SK-N-SH (cell line): ENCODE measurements around the gene TCFL5. TPM values are rescaled to one million over a fixed set of nuclear protein-coding genes. Genes with fewer than 3 reads are reported as not detected.

ENCODE experiments used
- CTCF ChIA-PET: fragments of 300-600, 350-600 bp; formaldehyde crosslinking; extraction: SDS; loops from one replicate; lab custom pipeline; 2021; lab: Yijun Ruan, JAX
- POLR2A ChIA-PET: fragments of 350-600 bp; sonication (Branson Sonifier 250); formaldehyde crosslinking; extraction: SDS; loops from one replicate; lab custom pipeline; 2020; ENCODE audit warnings: antibody characterized with exemption, inconsistent platforms; lab: Yijun Ruan, JAX
- DNase-seq: peaks from one replicate; pipeline ENCODE4 v3.0.0; 2012
- H2AFZ ChIP-seq: fragments of 200-600 bp; sonication (generic); 2 replicates; pipeline ENCODE4 v1.8.1; 2016; ENCODE audit warnings: antibody characterized with exemption, mild to moderate bottlenecking, low read depth
- H3F3A ChIP-seq: fragments of 200-600 bp; sonication (generic); replicated peaks from 2 replicates; pipeline ENCODE3; 2016; ENCODE audit warnings: antibody characterized with exemption, mild to moderate bottlenecking; ENCODE audit not compliant: insufficient read depth
- H3K27ac ChIP-seq, 2 experiments: fragments of 200-500 bp in 1 of 2; fragments of 200-600 bp in 1 of 2; sonication (Bioruptor generic) in 1 of 2; sonication (generic), shearing (Covaris generic) in 1 of 2; 2 replicates each; pipeline versions ENCODE4 v1.5.1 to v1.6.1; 2014 to 2016; ENCODE audit warnings: low read depth in 2 of 2, inconsistent platforms in 1 of 2, low read length in 1 of 2, mild to moderate bottlenecking in 1 of 2, mixed read lengths in 1 of 2
- H3K27me3 ChIP-seq: fragments of 200-600 bp; sonication (generic), shearing (Covaris generic); 2 replicates; pipeline ENCODE4 v1.6.1; 2016; ENCODE audit warnings: mixed run types; ENCODE audit not compliant: insufficient read depth
- H3K36me3 ChIP-seq, 2 experiments: fragments of 200-500 bp in 1 of 2; fragments of 200-600 bp in 1 of 2; sonication (Bioruptor generic) in 1 of 2; sonication (generic) in 1 of 2; replicated peaks in 1 of 2; 2 replicates each; pipeline versions ENCODE3 to v1.5.1; 2014 to 2016; ENCODE audit warnings: low read length in 1 of 2, mild to moderate bottlenecking in 1 of 2; ENCODE audit not compliant: insufficient read depth in 2 of 2, control insufficient read depth in 1 of 2
- H3K4me1 ChIP-seq, 2 experiments: fragments of 200-500 bp in 1 of 2; fragments of 200-600 bp in 1 of 2; sonication (Bioruptor generic) in 1 of 2; sonication (generic), shearing (Covaris generic) in 1 of 2; 2 replicates each; pipeline versions ENCODE4 v1.5.1 to v1.6.1; 2014 to 2016; ENCODE audit warnings: low read depth in 1 of 2, low read length in 1 of 2, mixed run types in 1 of 2; ENCODE audit not compliant: insufficient read depth in 2 of 2, control insufficient read depth in 1 of 2
- H3K4me2 ChIP-seq: fragments of 200-600 bp; sonication (generic), shearing (Covaris generic); 2 replicates; pipeline ENCODE4 v1.6.1; 2017; ENCODE audit warnings: mixed run types
- H3K4me3 ChIP-seq, 2 experiments: fragments of 200-500 bp in 1 of 2; fragments of 200-600 bp in 1 of 2; sonication (Bioruptor generic) in 1 of 2; sonication (generic), shearing (Covaris generic) in 1 of 2; 2 replicates each; pipeline versions ENCODE4 v1.5.1 to v1.8.1; 2014 to 2016; ENCODE audit warnings: low read depth in 2 of 2, inconsistent platforms in 1 of 2, low read length in 1 of 2, mild to moderate bottlenecking in 1 of 2, mixed read lengths in 1 of 2, moderate library complexity in 1 of 2
- H3K79me2 ChIP-seq: fragments of 200-600 bp; sonication (generic); 2 replicates; pipeline ENCODE4 v1.8.1; 2017; ENCODE audit warnings: mild to moderate bottlenecking; ENCODE audit not compliant: insufficient read depth
- H3K9ac ChIP-seq: fragments of 200-600 bp; sonication (generic); 2 replicates; pipeline ENCODE4 v1.6.1; 2017; ENCODE audit warnings: mixed run types
- H3K9me2 ChIP-seq: fragments of 200-600 bp; sonication (generic); 2 replicates; pipeline ENCODE4 v1.6.1; 2017; ENCODE audit warnings: mixed run types
- H3K9me3 ChIP-seq: fragments of 200-600 bp; sonication (generic); 2 replicates; pipeline ENCODE4 v1.6.1; 2017; ENCODE audit warnings: mixed run types, mild to moderate bottlenecking, moderate library complexity
- H4K20me1 ChIP-seq: fragments of 200-600 bp; sonication (generic); 2 replicates; pipeline ENCODE4 v1.6.1; 2017; ENCODE audit warnings: mild to moderate bottlenecking, mixed run types; ENCODE audit not compliant: insufficient read depth
- CTCF ChIP-seq: fragments of 200-600 bp; sonication (generic); IDR thresholded peaks from 2 replicates; pipeline ENCODE4 v1.6.1; 2017; ENCODE audit warnings: antibody characterized with exemption, mild to moderate bottlenecking, moderate library complexity
- EP300 ChIP-seq, 2 experiments: IDR thresholded peaks; 2 replicates each; pipeline versions ENCODE4 v1.4.0 to v1.6.1; 2012; ENCODE audit warnings: borderline replicate concordance in 1 of 2, low read depth in 1 of 2, low read length in 1 of 2
- FOXM1 ChIP-seq: IDR thresholded peaks from 2 replicates; pipeline ENCODE4 v1.4.0; 2012; ENCODE audit warnings: low read depth, mild to moderate bottlenecking
- GATA2 ChIP-seq: sonication (generic); formaldehyde crosslinking; IDR thresholded peaks from 2 replicates; pipeline ENCODE4 v1.5.0; 2020; ENCODE audit warnings: mild to moderate bottlenecking, missing genetic modification reagents
- MEF2A ChIP-seq: IDR thresholded peaks from 2 replicates; pipeline ENCODE4 v1.4.0; 2012; ENCODE audit warnings: low read depth, borderline replicate concordance
- MXI1 ChIP-seq: IDR thresholded peaks from 2 replicates; pipeline ENCODE4 v1.6.1; 2012; ENCODE audit warnings: mild to moderate bottlenecking, low read depth, low read length, improper control_type of control experiment
- POLR2AphosphoS5 ChIP-seq: IDR thresholded peaks from 2 replicates; pipeline ENCODE4 v1.6.1; 2012; ENCODE audit warnings: low read depth, low read length
- RAD21 ChIP-seq: IDR thresholded peaks from 2 replicates; pipeline ENCODE4 v1.6.1; 2012; ENCODE audit warnings: mild to moderate bottlenecking, low read length
- RFX5 ChIP-seq: IDR thresholded peaks from 2 replicates; pipeline ENCODE4 v1.6.1; 2012; ENCODE audit warnings: mild to moderate bottlenecking, improper control_type of control experiment, low read length
- RXRA ChIP-seq: IDR thresholded peaks from 2 replicates; pipeline ENCODE4 v1.4.0; 2012; ENCODE audit warnings: low read depth, mild to moderate bottlenecking, borderline replicate concordance
- TAF1 ChIP-seq: IDR thresholded peaks from 2 replicates; pipeline ENCODE4 v1.6.1; 2012; ENCODE audit warnings: low read depth, mild to moderate bottlenecking, low read length, moderate library complexity, borderline replicate concordance
- YY1 ChIP-seq: IDR thresholded peaks from 2 replicates; pipeline ENCODE4 v1.4.0; 2012; ENCODE audit warnings: low read depth, mild to moderate bottlenecking
- WGBS: methylation state at CpG from one replicate; pipeline ENCODE4 v1.1.6; 2017; ENCODE audit warnings: low lambda C conversion rate; 5-methylcytosine and 5-hydroxymethylcytosine counted together
- polyA plus RNA-seq, 3 experiments: library from polyadenylated mRNA; depleted of rRNA; stranded (reverse); fragments of >200 nt; gene quantifications; 2 replicates each; pipeline ENCODE4 v1.2.3, GENCODE V29; 2012
- TF ChIP-seq, protein P1 (sequence below): fragments of 150-350 bp; IDR thresholded peaks from 2 replicates; pipeline ENCODE4 v1.6.1; 2016; ENCODE audit warnings: mild to moderate bottlenecking, low read depth, low read length
- TF ChIP-seq, protein P2 (sequence below): IDR thresholded peaks from 2 replicates; pipeline ENCODE4 v1.4.0; 2012; ENCODE audit warnings: low read depth, borderline replicate concordance

The TCFL5 gene
- polyA plus RNA-seq, 1 of the 3 experiments (the other 2 are of a cell fraction): 10.1 TPM

DNA sequence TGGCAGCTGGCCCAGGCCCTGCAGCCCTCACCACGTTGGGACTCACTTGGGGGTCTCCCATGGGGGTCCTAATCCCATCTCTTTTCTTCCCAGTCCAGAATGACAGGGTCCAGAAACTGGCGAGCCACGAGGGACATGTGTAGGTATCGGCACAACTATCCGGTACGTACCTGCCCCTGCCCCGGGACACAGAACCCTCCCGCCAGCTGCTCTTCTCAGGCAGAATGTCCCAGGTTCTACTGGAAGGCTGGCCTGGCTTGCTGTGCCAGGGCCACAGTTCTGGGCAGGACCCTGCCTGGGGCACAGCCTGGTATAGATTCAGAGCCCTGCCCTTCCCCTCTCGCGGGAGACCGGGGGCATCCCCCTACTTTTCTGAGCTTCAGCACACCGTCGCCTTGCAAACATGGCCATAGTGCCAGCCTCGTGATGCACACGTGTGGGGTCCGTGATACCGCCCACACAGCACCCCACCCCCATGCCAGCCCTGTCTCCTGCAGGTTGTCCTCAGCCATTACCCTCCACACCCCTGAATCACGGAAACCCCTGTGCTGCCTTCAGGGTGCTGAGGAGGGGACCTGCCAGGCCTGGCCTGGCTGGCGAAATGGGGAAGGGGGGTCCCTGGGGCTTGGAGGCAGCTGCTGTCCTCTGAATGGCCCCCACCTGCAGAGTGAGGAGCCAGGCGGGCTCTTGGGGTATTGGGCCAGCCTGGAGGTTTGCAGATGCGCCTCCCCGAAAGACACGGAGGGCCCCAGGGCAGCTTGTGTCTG lies 54.0 kb downstream of the TCFL5 start:
- CTCF ChIA-PET: interaction anchor here (0.5 to 5.2 kb wide), 29 partner anchors 8 to 439 kb away, joined by 3 to 34 read pairs (median 4); partner anchors contain the start of gene COL9A3
- no peak for TF ChIP-seq EP300 (IDR thresholded peaks at IDR 0.05; ENCODE audit: borderline replicate concordance in 1 of 2, low read depth in 1 of 2, low read length in 1 of 2)
- TF ChIP-seq, all 33 proteins: peak for 0

DNA sequence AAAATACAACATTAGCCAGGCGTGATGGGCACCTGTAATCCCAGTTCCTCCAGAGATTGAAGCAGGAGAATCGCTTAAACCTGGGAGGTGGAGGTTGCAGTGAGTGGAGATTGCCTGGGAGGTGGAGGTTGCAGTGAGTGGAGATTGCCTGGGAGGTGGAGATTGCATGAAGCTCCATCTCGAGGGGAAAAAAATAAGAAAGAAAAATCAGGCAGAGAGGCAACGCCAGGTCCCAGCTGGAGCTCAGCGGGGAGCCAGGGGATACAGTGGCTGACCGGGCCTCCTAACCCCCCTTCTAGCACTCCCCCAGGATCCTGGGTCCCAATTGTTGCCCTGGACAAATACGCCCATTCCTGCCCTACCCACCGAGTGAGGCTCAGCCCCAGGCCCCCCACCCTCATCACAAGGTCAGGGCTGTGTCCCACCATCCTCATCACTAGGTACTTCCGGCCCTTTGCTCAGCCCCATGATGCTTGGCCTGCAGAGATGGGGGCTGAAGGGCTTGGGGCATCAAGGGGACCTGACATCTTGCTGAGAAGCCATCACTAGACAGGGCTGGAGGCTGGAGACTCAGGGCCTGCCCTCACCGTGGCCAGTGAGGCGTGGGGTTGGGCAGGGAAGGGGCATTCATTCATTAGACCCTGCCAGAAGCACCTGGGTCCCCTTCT lies 55.1 kb downstream of the TCFL5 start:
- H3K9ac ChIP-seq: peak overlapping the region; percentile 80; the same call in 1 of the 2 replicates
- H3K27ac ChIP-seq: no peak overlapping the region; a peak in 1 of 4 replicates
- H2AFZ ChIP-seq: no peak overlapping the region
- ChIA-PET CTCF (interaction anchor here (0.5 to 5.2 kb wide), 3 partner anchors 10 to 438 kb away, joined by 3 to 34 read pairs (median 6); partner anchors contain the start of gene COL9A3), POLR2A (no interaction called here)
- H3K9me3 ChIP-seq: no peaks in the 10 kb centered on the region
- H3K9me2 ChIP-seq: no peaks in the 10 kb centered on the region
- WGBS: 89% methylated on average over 8 of the region's 11 CpGs
- H3K4me2 ChIP-seq: peak overlapping the region; percentile 96
- TF ChIP-seq RFX5 (no peak), YY1 (no peak), MEF2A (no peak), POLR2AphosphoS5 (no peak), FOXM1 (no peak), EP300 (IDR thresholded peaks at IDR 0.05; ENCODE audit: borderline replicate concordance in 1 of 2, low read depth in 1 of 2, low read length in 1 of 2) (no peak), RAD21 (no peak), MXI1 (no peak), TAF1 (no peak), GATA2 (CRISPR knock-in tag) (no peak), RXRA (no peak), CTCF (no peak)
- TF ChIP-seq, protein P1, sequence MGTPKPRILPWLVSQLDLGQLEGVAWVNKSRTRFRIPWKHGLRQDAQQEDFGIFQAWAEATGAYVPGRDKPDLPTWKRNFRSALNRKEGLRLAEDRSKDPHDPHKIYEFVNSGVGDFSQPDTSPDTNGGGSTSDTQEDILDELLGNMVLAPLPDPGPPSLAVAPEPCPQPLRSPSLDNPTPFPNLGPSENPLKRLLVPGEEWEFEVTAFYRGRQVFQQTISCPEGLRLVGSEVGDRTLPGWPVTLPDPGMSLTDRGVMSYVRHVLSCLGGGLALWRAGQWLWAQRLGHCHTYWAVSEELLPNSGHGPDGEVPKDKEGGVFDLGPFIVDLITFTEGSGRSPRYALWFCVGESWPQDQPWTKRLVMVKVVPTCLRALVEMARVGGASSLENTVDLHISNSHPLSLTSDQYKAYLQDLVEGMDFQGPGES: no peak
- TF ChIP-seq, protein P2, sequence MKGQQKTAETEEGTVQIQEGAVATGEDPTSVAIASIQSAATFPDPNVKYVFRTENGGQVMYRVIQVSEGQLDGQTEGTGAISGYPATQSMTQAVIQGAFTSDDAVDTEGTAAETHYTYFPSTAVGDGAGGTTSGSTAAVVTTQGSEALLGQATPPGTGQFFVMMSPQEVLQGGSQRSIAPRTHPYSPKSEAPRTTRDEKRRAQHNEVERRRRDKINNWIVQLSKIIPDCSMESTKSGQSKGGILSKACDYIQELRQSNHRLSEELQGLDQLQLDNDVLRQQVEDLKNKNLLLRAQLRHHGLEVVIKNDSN: no peak
- peaks cover 30% of the 10 kb centered on the region for H3K79me2 ChIP-seq
- H3K4me3 ChIP-seq: peak overlapping the region in 1 of 2 experiments; percentile 85; a peak in 3 of 4 replicates
- peaks cover 30% of the 10 kb centered on the region for H4K20me1 ChIP-seq
- H3F3A ChIP-seq: peaks cover 12% of the 10 kb centered on the region
- H3K4me1 ChIP-seq: peaks cover 10 to 27% of the 10 kb centered on the region in 2 experiments; a peak in 2 of 4 replicates
- no peaks in the 10 kb centered on the region for H3K27me3 ChIP-seq
- H3K36me3 ChIP-seq: peaks cover 14 to 31% of the 10 kb centered on the region in 2 experiments
- DNase-seq: no peak

More for the DNA sequence above, 54.0 kb downstream of the TCFL5 start:
- H3K27me3 ChIP-seq: no peaks in the 10 kb centered on the region
- no peak overlapping the region; a peak in 1 of 4 replicates for H3K27ac ChIP-seq
- no peaks in the 10 kb centered on the region for H3K9me2 ChIP-seq
- H3K9ac ChIP-seq: no peak overlapping the region
- peaks cover 30% of the 10 kb centered on the region for H4K20me1 ChIP-seq
- WGBS: 88% methylated on average over 12 of the region's 23 CpGs
- no peak overlapping the region for H2AFZ ChIP-seq
- H3K4me2 ChIP-seq: 0 out of 2 replicates have a peak overlapping the region, but pooled peaks have one; percentile 35
- peaks cover 30% of the 10 kb centered on the region for H3K79me2 ChIP-seq
- H3K4me3 ChIP-seq: no peak overlapping the region
- POLR2A ChIA-PET: interaction anchor here (1.5 kb wide), 1 partner anchor 13 kb away, joined by 3 read pairs; no protein-coding TSS in a partner anchor
- H3K4me1 ChIP-seq: peaks cover 10 to 27% of the 10 kb centered on the region in 2 experiments; a peak in 2 of 4 replicates
- H3F3A ChIP-seq: peaks cover 12% of the 10 kb centered on the region
- DNase-seq: no peak
- peaks cover 14 to 42% of the 10 kb centered on the region in 2 experiments for H3K36me3 ChIP-seq
- H3K9me3 ChIP-seq: no peaks in the 10 kb centered on the region
